ENCODE data around the gene DIP2C.

GRCh38 chr10:437698-438490 is 251.6 kb downstream of the DIP2C start:
- TF ChIP-seq CTCF (IDR thresholded peaks at IDR 0.05) (no peak), MAX (CRISPR knock-in tag; IDR thresholded peaks at IDR 0.05) (no peak), NFATC4 (CRISPR knock-in tag; IDR thresholded peaks at IDR 0.05) (no peak), ATF3 (CRISPR knock-in tag; conservative IDR thresholded peaks at IDR 0.05) (no peak), TEAD4 (CRISPR knock-in tag; IDR thresholded peaks at IDR 0.05) (no peak), NR3C1 (CRISPR knock-in tag; conservative IDR thresholded peaks at IDR 0.05; ENCODE audit: low read depth) (no peak), KAT7 (CRISPR knock-in tag; IDR thresholded peaks at IDR 0.05; ENCODE audit: borderline replicate concordance) (no peak), CREM (CRISPR knock-in tag; IDR thresholded peaks at IDR 0.05) (no peak), E2F1 (CRISPR knock-in tag; IDR thresholded peaks at IDR 0.05) (no peak), ELF4 (CRISPR knock-in tag; IDR thresholded peaks at IDR 0.05; ENCODE audit: low read depth) (no peak), SMAD3 (CRISPR knock-in tag; IDR thresholded peaks at IDR 0.05; ENCODE audit: borderline replicate concordance) (no peak), ZNF416 (CRISPR knock-in tag; IDR thresholded peaks at IDR 0.05) (no peak)

Measured in WTC11 (cell line).